HG02981 (cell line): ENCODE measurements around the gene SLC44A1.

ENCODE experiments used
- ATAC-seq: cut with Tn5 transposase; IDR thresholded peaks from one replicate; pipeline ENCODE4 v1.9.1; 2021; ENCODE audit warnings: mild to moderate bottlenecking, moderate library complexity; ENCODE audit not compliant: unreplicated experiment

The SLC44A1 gene

GRCh38 chr9:105297442-105298075 lies 53.1 kb downstream of the SLC44A1 start:
- no peak for ATAC-seq

DNA sequence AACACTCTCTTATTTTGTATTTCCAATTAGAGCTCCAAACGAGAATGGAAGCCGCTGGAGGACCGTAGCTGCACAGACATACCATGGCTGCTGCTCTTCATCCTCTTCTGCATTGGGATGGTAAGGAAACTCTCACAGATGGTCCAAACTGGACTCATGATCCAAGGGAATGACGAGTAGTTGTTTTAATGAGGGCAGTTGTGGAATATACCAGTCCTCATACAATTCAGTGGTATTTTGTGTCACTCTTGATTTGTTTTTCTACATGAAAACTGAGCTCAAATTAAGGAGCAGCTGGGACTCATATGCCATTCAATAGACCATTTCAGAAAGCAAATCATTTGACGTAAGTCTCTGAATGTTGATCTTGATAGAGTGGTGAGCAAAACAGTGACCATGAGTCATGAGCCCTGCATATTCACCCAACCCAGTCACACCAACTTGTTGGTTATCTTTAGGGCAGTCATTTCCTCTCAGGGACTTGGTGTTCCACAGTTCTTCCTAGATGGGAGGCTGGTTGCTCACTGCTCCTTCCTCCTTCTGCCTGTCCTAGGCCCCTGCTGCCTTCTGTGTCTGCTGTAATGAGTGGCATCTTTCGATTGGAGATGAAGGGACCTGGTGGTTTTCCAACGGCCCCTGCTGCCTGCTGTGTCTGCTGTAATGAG lies 54.9 kb downstream of the SLC44A1 start:
- ATAC-seq, result no peak

DNA sequence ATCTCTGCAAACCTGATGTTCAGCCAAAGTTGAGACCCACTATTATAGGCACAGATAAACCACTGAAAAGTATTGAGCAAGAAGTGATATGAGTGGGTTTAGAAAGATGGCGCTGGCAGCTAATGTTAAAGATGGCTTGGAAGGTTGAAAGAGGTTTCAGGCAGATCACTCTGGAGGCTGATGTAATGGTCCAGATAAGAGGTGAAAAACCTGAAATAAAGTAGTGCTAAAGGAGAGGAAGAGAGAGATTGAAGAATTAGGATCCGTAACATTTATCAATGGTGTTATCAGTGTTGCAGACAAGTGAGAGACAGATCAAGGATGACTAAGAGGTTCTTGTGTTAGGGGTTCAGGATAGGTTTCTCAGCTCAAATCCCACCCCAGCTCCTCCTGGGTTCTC lies 58.3 kb downstream of the SLC44A1 start:
- ATAC-seq, result no peak

DNA sequence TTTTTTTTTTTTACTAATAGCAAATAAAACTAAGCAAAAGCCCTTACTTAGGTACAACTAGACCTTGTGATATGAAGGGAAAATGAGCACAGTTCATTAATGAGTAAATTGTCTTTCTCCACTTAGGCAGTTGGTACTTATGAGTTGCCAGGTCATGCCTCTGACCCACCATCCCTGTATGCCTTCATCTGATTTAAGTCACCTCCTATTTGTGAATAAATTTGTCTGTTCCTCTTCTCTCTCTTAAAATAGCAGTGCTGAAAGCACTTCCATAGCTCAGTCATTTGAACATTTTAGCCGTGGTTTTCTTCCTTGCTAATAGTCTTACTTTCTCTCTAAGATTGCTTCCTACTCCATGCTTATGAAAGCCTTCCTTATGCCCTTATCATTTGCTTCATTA lies 61.4 kb downstream of the SLC44A1 start:
- no peak for ATAC-seq

GRCh38 chr9:105306351-105307140 lies 62.1 kb downstream of the SLC44A1 start:
- no peak for ATAC-seq

DNA sequence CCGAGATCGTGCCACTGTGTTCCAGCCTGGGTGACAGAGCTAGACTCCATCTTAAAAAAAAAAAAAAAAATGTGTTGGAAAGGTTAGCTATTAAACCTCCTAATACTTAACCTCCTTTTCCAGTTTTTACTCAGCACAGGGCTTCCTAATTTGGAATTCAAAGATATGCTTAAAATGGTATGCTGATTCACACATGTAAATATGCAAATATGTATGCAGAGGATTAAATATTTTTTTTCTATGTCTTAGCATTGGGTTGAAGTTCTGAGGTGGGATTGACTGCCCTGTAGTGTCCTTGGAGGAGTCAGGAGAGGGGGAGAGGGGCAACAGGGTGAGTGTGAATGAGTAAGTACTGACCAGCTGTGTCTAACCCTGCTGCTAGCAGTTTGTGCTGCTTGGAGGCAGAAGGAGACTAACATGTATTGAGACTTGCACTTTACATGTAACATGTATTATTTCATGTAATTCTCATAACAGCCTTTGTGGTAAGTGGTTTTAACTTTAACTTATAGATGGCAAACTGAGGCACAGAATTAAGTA lies 63.2 kb downstream of the SLC44A1 start:
- no peak for ATAC-seq

GRCh38 chr9:105308461-105309341 lies 64.2 kb downstream of the SLC44A1 start:
- no peak for ATAC-seq

DNA sequence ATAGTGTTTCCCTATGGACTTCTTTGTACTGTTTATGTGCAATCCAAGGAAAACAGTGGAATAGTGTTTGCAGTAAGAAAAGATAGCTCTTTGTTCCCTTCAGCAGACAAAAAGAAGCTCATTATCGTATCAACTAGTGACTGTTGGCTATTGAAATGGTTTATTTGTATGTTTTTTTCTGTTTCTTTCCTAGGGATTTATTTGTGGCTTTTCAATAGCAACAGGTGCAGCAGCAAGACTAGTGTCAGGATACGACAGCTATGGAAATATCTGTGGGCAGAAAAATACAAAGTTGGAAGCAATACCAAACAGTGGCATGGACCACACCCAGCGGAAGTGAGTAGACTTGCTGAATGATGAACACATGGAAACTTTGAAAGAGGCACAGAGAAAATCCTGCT lies 65.1 kb downstream of the SLC44A1 start:
- no peak for ATAC-seq

- ATAC-seq, result no peak
These were observed 66.9 kb downstream of the SLC44A1 start for GRCh38 chr9:105311306-105311705.

- peak; percentile 72 for ATAC-seq
These were observed 68.8 kb downstream of the SLC44A1 start for GRCh38 chr9:105313238-105313637.

- ATAC-seq, result no peak
These were observed 72.3 kb downstream of the SLC44A1 start for GRCh38 chr9:105316703-105317102.

GRCh38 chr9:105318729-105319191 lies 74.3 kb downstream of the SLC44A1 start:
- ATAC-seq, result peak; percentile 79

GRCh38 chr9:105319202-105319813 lies 74.9 kb downstream of the SLC44A1 start:
- no peak for ATAC-seq

GRCh38 chr9:105320568-105320967 lies 76.1 kb downstream of the SLC44A1 start:
- peak; percentile 54 for ATAC-seq

- no peak for ATAC-seq
These were observed 83.8 kb downstream of the SLC44A1 start for GRCh38 chr9:105328296-105328695.

DNA sequence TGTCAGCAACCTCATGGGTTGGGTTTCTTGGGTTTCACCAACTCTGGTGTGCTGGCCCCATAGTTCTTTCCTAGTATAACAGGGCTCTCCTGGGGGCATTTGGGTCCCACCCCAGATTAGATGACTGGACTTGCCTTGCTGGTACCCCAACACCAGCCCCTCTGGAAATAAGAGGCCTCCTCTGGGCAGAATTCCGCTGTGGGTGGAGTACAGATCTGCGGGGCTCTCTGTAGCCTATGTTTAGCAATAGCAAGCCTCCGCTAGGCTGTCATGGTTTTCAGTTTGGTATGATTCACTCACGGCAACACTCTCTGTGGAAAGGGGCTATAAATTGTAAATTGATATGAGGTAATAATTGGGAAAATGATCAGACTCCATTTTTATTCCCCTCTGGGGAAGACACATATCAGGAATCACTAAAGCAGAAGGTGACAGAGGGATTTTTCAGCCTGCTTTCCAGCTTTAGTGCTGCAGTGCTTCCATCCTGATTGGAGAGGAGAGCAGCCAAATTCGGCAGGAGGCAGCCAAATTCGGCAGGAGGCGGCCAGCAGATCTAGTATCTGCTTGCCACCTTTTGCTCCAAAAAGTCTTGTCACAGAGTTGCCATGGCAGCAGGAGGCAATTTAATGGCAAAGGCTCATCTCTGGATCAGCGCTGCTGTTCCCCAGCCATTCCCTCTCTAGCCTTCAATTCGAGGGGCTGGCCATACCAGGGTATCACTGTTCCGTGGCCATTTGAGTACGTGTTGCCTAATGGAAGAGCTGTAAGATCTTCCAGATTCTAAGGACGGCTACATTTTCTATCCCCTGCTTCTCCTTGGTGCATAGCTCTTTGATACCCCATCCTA lies 84.6 kb downstream of the SLC44A1 start:
- ATAC-seq, result no peak

GRCh38 chr9:105329719-105330062 lies 85.2 kb downstream of the SLC44A1 start:
- no peak for ATAC-seq

DNA sequence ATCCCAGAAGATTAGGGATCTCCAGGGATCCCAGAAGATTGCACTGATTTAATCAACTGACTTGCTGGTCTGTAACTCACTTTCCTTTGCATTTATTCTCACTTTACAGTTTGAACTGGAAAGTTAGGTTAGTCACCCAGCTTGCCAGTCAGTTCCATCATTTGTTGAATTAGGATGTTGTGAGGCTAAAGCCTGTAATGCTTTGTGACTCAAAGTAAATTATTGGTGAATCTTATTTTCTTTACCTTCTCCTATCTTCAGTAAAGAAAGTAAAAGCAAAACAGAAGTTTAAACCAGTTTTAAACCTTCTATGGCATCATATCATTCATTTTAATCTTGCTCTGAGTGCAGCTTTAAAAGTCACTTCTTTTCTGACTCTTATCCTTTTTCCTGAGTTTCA lies 85.8 kb downstream of the SLC44A1 start:
- no peak for ATAC-seq

GRCh38 chr9:105330755-105331154 lies 86.3 kb downstream of the SLC44A1 start:
- peak; percentile 53 for ATAC-seq
